HepG2 (cell line): Measurements from ENCODE around the gene CCDC3.

ENCODE experiments used
- GTF2F1 ChIP-seq: fragments of 150-350 bp; IDR thresholded peaks from 2 replicates; pipeline ENCODE4 v1.6.1; 2014; ENCODE audit warnings: low read length
- POLR2A ChIP-seq, 2 experiments: IDR thresholded peaks; 2 replicates each; pipeline ENCODE4 v1.6.1; 2011; ENCODE audit warnings: low read depth in 2 of 2, low read length in 2 of 2, mild to moderate bottlenecking in 1 of 2, moderate library complexity in 1 of 2; ENCODE audit not compliant: insufficient read depth in 1 of 2
- POLR2AphosphoS5 ChIP-seq: IDR thresholded peaks from 2 replicates; pipeline ENCODE4 v1.6.1; 2012; ENCODE audit warnings: low read depth, low read length
- SNRNP70 ChIP-seq: fragments of 200-400 bp; formaldehyde crosslinking; IDR thresholded peaks from 2 replicates; pipeline ENCODE4 v1.6.1; 2017; ENCODE audit warnings: mild to moderate bottlenecking, low read depth, low read length, moderate library complexity
- ZNF143 ChIP-seq: sonication (generic); formaldehyde crosslinking; IDR thresholded peaks from 2 replicates; pipeline ENCODE4 v1.4.0; 2020; ENCODE audit warnings: missing genetic modification reagents
- TF ChIP-seq, protein P1 (sequence below): sonication (generic); formaldehyde crosslinking; IDR thresholded peaks from 2 replicates; pipeline ENCODE4 v1.8.1; 2023; ENCODE audit warnings: missing genetic modification reagents, inconsistent platforms, borderline replicate concordance
- TF ChIP-seq, protein P2 (sequence below): sonication (generic); formaldehyde crosslinking; IDR thresholded peaks from 2 replicates; pipeline ENCODE4 v1.8.0; 2023; ENCODE audit warnings: mild to moderate bottlenecking, missing genetic modification reagents

DNA sequence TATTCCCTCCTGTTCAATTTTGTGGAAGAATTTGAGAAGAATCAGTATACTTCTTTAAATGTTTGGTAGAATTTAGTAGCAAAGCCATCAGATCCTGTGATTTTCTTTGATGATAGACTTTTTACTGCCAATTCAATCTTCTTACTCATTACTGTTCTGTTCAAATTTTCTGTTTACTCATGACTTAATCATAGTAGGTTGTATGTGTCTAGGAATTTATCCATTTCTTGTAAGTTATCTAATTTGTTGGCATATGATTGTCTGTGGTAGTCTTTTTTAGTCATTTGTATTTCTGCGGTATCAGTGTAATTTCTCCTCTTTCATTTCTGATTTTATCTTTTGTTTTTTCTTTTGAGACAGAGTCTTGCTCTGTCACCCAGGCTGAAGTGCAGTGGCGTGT lies 87.4 kb downstream of the CCDC3 start:
- no peak for TF ChIP-seq POLR2A (IDR thresholded peaks at IDR 0.05; ENCODE audit: insufficient read depth in 1 of 2, low read depth in 2 of 2, low read length in 2 of 2)
- TF ChIP-seq POLR2AphosphoS5, result no peak
- TF ChIP-seq, protein P1, sequence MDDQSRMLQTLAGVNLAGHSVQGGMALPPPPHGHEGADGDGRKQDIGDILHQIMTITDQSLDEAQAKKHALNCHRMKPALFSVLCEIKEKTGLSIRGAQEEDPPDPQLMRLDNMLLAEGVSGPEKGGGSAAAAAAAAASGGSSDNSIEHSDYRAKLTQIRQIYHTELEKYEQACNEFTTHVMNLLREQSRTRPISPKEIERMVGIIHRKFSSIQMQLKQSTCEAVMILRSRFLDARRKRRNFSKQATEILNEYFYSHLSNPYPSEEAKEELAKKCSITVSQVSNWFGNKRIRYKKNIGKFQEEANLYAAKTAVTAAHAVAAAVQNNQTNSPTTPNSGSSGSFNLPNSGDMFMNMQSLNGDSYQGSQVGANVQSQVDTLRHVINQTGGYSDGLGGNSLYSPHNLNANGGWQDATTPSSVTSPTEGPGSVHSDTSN (CRISPR knock-in tag), result no peak
- TF ChIP-seq SNRNP70, result no peak
- TF ChIP-seq ZNF143 (CRISPR knock-in tag), result no peak
- TF ChIP-seq, protein P2, sequence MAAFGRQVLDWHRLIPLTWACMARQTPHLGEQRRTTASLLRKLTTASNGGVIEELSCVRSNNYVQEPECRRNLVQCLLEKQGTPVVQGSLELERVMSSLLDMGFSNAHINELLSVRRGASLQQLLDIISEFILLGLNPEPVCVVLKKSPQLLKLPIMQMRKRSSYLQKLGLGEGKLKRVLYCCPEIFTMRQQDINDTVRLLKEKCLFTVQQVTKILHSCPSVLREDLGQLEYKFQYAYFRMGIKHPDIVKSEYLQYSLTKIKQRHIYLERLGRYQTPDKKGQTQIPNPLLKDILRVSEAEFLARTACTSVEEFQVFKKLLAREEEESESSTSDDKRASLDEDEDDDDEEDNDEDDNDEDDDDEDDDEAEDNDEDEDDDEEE (CRISPR knock-in tag), result no peak
- no peak for TF ChIP-seq GTF2F1
